Neural cell (in vitro differentiated cells): ENCODE data around the gene LPP. TPM values are rescaled to one million over a fixed set of nuclear protein-coding genes. Genes with fewer than 3 reads are reported as not detected.

Experiments used
- H2AFZ ChIP-seq: fragments of 200-600, 300-800 bp; sonication (generic), shearing (Covaris generic); 2 replicates; pipeline ENCODE4 v1.6.0; 2014; ENCODE audit warnings: low read depth, mild to moderate bottlenecking, antibody characterized with exemption, low read length, moderate library complexity
- H3F3A ChIP-seq: fragments of 200-600 bp; shearing (Covaris generic); 2 replicates; pipeline ENCODE4 v1.6.1; 2016; ENCODE audit warnings: mild to moderate bottlenecking, moderate library complexity, mixed read lengths, antibody characterized with exemption, low read length; ENCODE audit not compliant: insufficient read depth, poor library complexity, severe bottlenecking
- H3K27ac ChIP-seq: fragments of 200-600, 300-800 bp; sonication (generic), shearing (Covaris generic); 2 replicates; pipeline ENCODE4 v1.5.1; 2014; ENCODE audit warnings: mild to moderate bottlenecking, low read length, moderate library complexity
- H3K27me3 ChIP-seq: fragments of 300-800, 200-600 bp; sonication (generic), shearing (Covaris generic); 2 replicates; pipeline ENCODE4 v1.6.0; 2014; ENCODE audit warnings: mild to moderate bottlenecking, low read depth, low read length, moderate library complexity; ENCODE audit not compliant: insufficient read depth
- H3K36me3 ChIP-seq: fragments of 300-800, 200-600 bp; sonication (generic), shearing (Covaris generic); 2 replicates; pipeline ENCODE4 v1.5.1; 2014; ENCODE audit warnings: mild to moderate bottlenecking, antibody characterized with exemption, low read length, moderate library complexity; ENCODE audit not compliant: insufficient read depth
- H3K4me2 ChIP-seq: fragments of 300-800, 200-600 bp; sonication (generic), shearing (Covaris generic); 2 replicates; pipeline ENCODE4 v1.6.0; 2014; ENCODE audit warnings: mild to moderate bottlenecking, low read length
- H3K4me3 ChIP-seq: fragments of 300-800, 200-600 bp; sonication (generic), shearing (Covaris generic); 2 replicates; pipeline ENCODE4 v1.5.1; 2014; ENCODE audit warnings: mild to moderate bottlenecking, low read length, moderate library complexity
- H3K79me2 ChIP-seq: fragments of 200-600 bp; shearing (Covaris generic); replicated peaks from 2 replicates; pipeline ENCODE4 v1.6.0; 2014; ENCODE audit warnings: mild to moderate bottlenecking, low read length, moderate library complexity; ENCODE audit not compliant: insufficient read depth
- H3K9ac ChIP-seq: fragments of 300-800, 200-600 bp; sonication (generic), shearing (Covaris generic); 2 replicates; pipeline ENCODE4 v1.6.1; 2016; ENCODE audit warnings: mild to moderate bottlenecking, low read length, mixed read lengths
- H3K9me2 ChIP-seq: fragments of 200-600 bp; shearing (Covaris generic); 2 replicates; pipeline ENCODE4 v1.6.1; 2016; ENCODE audit warnings: mild to moderate bottlenecking, low read length, mixed read lengths; ENCODE audit not compliant: insufficient read depth
- H3K9me3 ChIP-seq: fragments of 200-600, 300-800 bp; sonication (generic), shearing (Covaris generic); 2 replicates; pipeline ENCODE4 v1.6.1; 2016; ENCODE audit warnings: mild to moderate bottlenecking, mixed run types, low read length, moderate library complexity, mixed read lengths
- H4K20me1 ChIP-seq: fragments of 200-600 bp; shearing (Covaris generic); 2 replicates; pipeline ENCODE4 v1.6.1; 2016; ENCODE audit warnings: mild to moderate bottlenecking, mixed run types; ENCODE audit not compliant: insufficient read depth
- CTCF ChIP-seq: fragments of 450-650 bp; IDR thresholded peaks from 2 replicates; pipeline ENCODE4 v1.5.1; 2014; ENCODE audit warnings: antibody characterized with exemption, mild to moderate bottlenecking, moderate library complexity; ENCODE audit not compliant: poor library complexity, severe bottlenecking
- EP300 ChIP-seq: fragments of 450-650 bp; conservative IDR thresholded peaks from 2 replicates; pipeline ENCODE4 v1.6.1; 2014; ENCODE audit warnings: antibody characterized with exemption, mild to moderate bottlenecking, moderate library complexity; ENCODE audit not compliant: poor library complexity, severe bottlenecking
- EZH2 ChIP-seq: fragments of 200-600, 300-800 bp; shearing (Covaris generic), sonication (generic); IDR thresholded peaks from 2 replicates; pipeline ENCODE4 v1.6.1; 2014; ENCODE audit warnings: antibody characterized with exemption, low read length, borderline replicate concordance, mild to moderate bottlenecking; ENCODE audit not compliant: insufficient read depth, poor library complexity, severe bottlenecking
- MXI1 ChIP-seq: fragments of 450-650 bp; conservative IDR thresholded peaks from 2 replicates; pipeline ENCODE4 v1.6.1; 2014; ENCODE audit warnings: antibody characterized with exemption, mild to moderate bottlenecking; ENCODE audit not compliant: poor library complexity, severe bottlenecking
- POLR2AphosphoS5 ChIP-seq: IDR thresholded peaks from 2 replicates; pipeline ENCODE4 v1.6.1; 2012
- RAD21 ChIP-seq: fragments of 450-650 bp; conservative IDR thresholded peaks from 2 replicates; pipeline ENCODE4 v1.6.1; 2014; ENCODE audit warnings: antibody characterized with exemption, mild to moderate bottlenecking, moderate library complexity
- REST ChIP-seq: IDR thresholded peaks from 2 replicates; pipeline ENCODE4 v1.6.1; 2012; ENCODE audit warnings: borderline replicate concordance
- SMC3 ChIP-seq: fragments of 450-650 bp; conservative IDR thresholded peaks from 2 replicates; pipeline ENCODE4 v1.6.1; 2014; ENCODE audit warnings: antibody characterized with exemption, mild to moderate bottlenecking, moderate library complexity; ENCODE audit not compliant: poor library complexity
- TAF1 ChIP-seq: IDR thresholded peaks from 2 replicates; pipeline ENCODE4 v1.6.1; 2012; ENCODE audit warnings: low read depth
- polyA plus RNA-seq: library from polyadenylated mRNA; depleted of rRNA; stranded (reverse); fragments of >200 nt; gene quantifications from 2 replicates; pipeline ENCODE4 v1.2.3, GENCODE V29; 2014

Gene LPP
- polyA plus RNA-seq, 1 donor from 2014 or later, result 3.0 TPM

- TF ChIP-seq CTCF, result no peak
- TF ChIP-seq REST, result no peak
- no peak for TF ChIP-seq SMC3
- no peak for TF ChIP-seq EZH2
- no peak for TF ChIP-seq POLR2AphosphoS5
- TF ChIP-seq RAD21, result no peak
- no peak for TF ChIP-seq TAF1
- no peak for TF ChIP-seq EP300
- TF ChIP-seq MXI1, result no peak
- Histone ChIP-seq H3F3A (no peaks in the 10 kb centered on the region), H3K9ac (no peak overlapping the region), H3K9me2 (no peaks in the 10 kb centered on the region), H4K20me1 (no peaks in the 10 kb centered on the region), H3K4me2 (no peak overlapping the region), H3K36me3 (no peaks in the 10 kb centered on the region), H2AFZ (no peak overlapping the region), H3K27me3 (no peaks in the 10 kb centered on the region), H3K79me2 (no peaks in the 10 kb centered on the region), H3K27ac (no peak overlapping the region), H3K9me3 (no peaks in the 10 kb centered on the region), H3K4me3 (no peak overlapping the region)
Observed at GRCh38 chr3:188176884-188177283, 22.9 kb downstream of the LPP start.

GRCh38 chr3:188177721-188178120 is 23.8 kb downstream of the LPP start:
- H2AFZ ChIP-seq, result no peak overlapping the region
- no peak for TF ChIP-seq CTCF
- no peak for TF ChIP-seq POLR2AphosphoS5
- no peak for TF ChIP-seq RAD21
- no peak for TF ChIP-seq TAF1
- no peak for TF ChIP-seq REST
- TF ChIP-seq SMC3, result no peak
- TF ChIP-seq MXI1, result no peak
- no peak for TF ChIP-seq EP300
- TF ChIP-seq EZH2, result no peak
- no peaks in the 10 kb centered on the region for H4K20me1 ChIP-seq
- H3K4me2 ChIP-seq, result no peak overlapping the region
- no peaks in the 10 kb centered on the region for H3K79me2 ChIP-seq
- no peaks in the 10 kb centered on the region for H3K9me3 ChIP-seq
- H3K27ac ChIP-seq, result no peak overlapping the region
- H3K9me2 ChIP-seq, result no peaks in the 10 kb centered on the region
- H3K36me3 ChIP-seq, result no peaks in the 10 kb centered on the region
- no peak overlapping the region for H3K4me3 ChIP-seq
- H3F3A ChIP-seq, result no peaks in the 10 kb centered on the region
- H3K9ac ChIP-seq, result no peak overlapping the region
- H3K27me3 ChIP-seq, result no peaks in the 10 kb centered on the region
